HG03039 (cell line): ENCODE measurements around the gene NECAB2.
"Not testable (repeated sequence)": the region's sequence is repeated elsewhere in the genome, so short reads cannot be mapped to it uniquely, and the experiment has no call there.

Experiments used
- ATAC-seq: cut with Tn5 transposase; IDR thresholded peaks from one replicate; pipeline ENCODE4 v1.9.1; 2021; ENCODE audit warnings: mild to moderate bottlenecking, moderate library complexity; ENCODE audit not compliant: unreplicated experiment

NECAB2 gene

GRCh38 chr16:83935858-83936255 is 32.2 kb upstream of the NECAB2 start:
- no peak for ATAC-seq

- ATAC-seq: no peak
Measured at GRCh38 chr16:83936581-83937165, 31.4 kb upstream of the NECAB2 start.

- ATAC-seq: no peak
Measured at GRCh38 chr16:83937267-83937666, 30.8 kb upstream of the NECAB2 start.

GRCh38 chr16:83937922-83938885 is 29.8 kb upstream of the NECAB2 start:
- no peak for ATAC-seq

- no peak for ATAC-seq
Measured at GRCh38 chr16:83939266-83939855, 28.7 kb upstream of the NECAB2 start.

GRCh38 chr16:83940119-83940518 is 27.9 kb upstream of the NECAB2 start:
- no peak for ATAC-seq

- no peak for ATAC-seq
Measured at GRCh38 chr16:83940630-83941378, 27.2 kb upstream of the NECAB2 start.

- ATAC-seq: not testable (repeated sequence)
Measured at GRCh38 chr16:83941546-83941945, 26.5 kb upstream of the NECAB2 start.

- no peak for ATAC-seq
Measured at GRCh38 chr16:83942074-83942473, 26.0 kb upstream of the NECAB2 start.

- no peak for ATAC-seq
Measured at GRCh38 chr16:83942815-83943515, 25.1 kb upstream of the NECAB2 start.

GRCh38 chr16:83943516-83944050 is 24.5 kb upstream of the NECAB2 start:
- ATAC-seq: no peak

- ATAC-seq: no peak
Measured at GRCh38 chr16:83945587-83945986, 22.5 kb upstream of the NECAB2 start.

GRCh38 chr16:83946154-83946780 is 21.8 kb upstream of the NECAB2 start:
- no peak for ATAC-seq

- ATAC-seq: no peak
Measured at GRCh38 chr16:83946781-83947566, 21.1 kb upstream of the NECAB2 start.

GRCh38 chr16:83947642-83948234 is 20.3 kb upstream of the NECAB2 start:
- no peak for ATAC-seq

- ATAC-seq: no peak
Measured at GRCh38 chr16:83948914-83949723, 18.9 kb upstream of the NECAB2 start.

- no peak for ATAC-seq
Measured at GRCh38 chr16:83949724-83950001, 18.4 kb upstream of the NECAB2 start.

GRCh38 chr16:83950862-83951399 is 17.1 kb upstream of the NECAB2 start:
- not testable (repeated sequence) for ATAC-seq
